Stimulated activated CD4-positive, alpha-beta T cell treated with anti-CD3 and anti-CD28 coated beads, Interleukin-1b, Interleukin-23, amount 100 ng/mL, for 24 hours (primary cell): Measurements from ENCODE around the gene BCAS3.
"Not testable (repeated sequence)": the region's sequence is repeated elsewhere in the genome, so short reads cannot be mapped to it uniquely, and the experiment has no call there.

Experiments
- DNase-seq, 4 experiments: peaks; one replicate each; pipeline ENCODE4 v3.0.0-alpha.2; 2020; ENCODE audit warnings: low read depth in 4 of 4, low spot score in 1 of 4

BCAS3 gene

DNA sequence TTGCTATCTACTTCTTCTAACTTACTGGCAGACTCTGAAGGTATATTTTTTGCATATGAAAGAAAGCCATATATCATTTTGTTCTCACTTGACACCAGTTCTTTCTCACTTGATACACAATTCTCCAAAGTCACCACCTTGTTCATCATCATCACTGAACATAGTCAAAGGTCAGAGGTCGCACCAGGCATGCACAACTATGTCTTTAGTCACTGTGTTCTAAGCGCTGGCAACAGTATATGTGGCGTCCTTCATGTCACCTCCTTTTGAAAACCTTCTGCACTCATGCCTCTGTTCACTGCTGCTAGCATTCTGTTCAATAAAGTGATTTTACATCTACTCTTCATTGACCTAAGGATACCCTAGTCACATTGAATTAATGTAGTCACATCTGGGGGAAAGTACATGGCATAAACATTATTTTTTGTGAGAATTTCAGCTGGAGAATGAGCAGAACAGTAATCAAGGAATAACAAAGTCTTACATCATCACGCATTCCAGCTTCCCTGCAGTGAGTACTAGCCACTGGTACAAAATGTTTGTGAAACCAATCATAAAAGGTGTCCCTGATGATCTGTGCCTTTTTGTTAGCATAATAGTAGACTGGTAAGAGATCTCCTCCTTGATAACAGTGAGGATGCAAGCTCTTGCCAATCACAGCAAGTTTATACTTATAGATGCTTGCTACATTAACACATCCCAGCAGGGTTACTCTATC lies 754.1 kb downstream of the BCAS3 start:
- no peak for DNase-seq

DNA sequence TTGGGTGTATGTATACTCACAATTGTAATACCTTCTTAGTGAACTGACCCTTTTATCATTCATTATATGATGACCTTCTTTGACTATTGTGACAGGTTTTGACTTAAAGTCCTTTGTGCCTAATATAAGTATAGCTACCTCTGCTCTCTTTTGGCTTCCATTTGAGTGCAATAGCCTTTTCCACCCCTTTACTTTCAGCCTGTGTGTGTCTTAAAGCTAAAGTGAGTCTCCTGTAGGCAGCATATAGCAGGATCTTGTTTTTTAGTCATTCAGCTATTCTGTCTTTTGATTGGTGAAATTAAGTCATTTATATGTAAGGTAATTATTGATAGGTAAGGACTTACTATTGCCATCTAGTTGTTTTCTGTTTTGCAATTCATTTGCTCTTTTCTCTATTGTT lies 758.6 kb downstream of the BCAS3 start:
- DNase-seq: no peak

DNA sequence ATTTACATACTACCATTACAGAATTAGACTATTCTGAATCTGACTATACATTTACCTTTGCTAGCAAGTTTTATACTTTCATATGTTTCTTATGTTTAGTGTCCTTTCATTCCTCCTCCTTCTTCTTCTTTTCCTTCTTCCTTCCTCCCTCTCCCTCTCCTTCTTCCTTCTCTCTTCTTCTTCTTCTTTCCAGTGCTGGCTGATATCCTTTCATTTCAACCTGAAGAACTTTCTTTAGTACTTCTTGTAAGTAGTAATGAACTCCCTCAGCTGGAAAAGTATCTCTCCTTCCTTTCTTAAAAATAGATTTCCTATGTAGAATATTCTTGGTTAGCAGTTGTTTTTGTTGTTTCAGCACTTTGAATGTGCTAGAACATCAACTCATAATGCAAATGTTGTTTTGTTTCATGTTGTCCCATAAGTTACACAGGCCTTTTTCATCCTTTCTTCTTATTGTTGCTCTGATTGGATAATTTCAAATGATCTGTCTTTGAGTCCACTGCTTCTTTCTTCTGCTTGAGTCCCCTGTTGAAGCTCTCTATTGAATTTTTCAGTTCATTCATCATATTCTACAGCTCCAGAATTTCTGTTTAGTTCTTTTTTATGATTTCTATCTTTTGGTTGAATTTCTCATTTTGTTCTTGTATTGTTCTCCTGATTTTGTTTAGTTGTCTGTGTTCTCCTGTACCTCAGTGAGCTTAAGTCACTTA lies 759.5 kb downstream of the BCAS3 start:
- no peak for DNase-seq

DNA sequence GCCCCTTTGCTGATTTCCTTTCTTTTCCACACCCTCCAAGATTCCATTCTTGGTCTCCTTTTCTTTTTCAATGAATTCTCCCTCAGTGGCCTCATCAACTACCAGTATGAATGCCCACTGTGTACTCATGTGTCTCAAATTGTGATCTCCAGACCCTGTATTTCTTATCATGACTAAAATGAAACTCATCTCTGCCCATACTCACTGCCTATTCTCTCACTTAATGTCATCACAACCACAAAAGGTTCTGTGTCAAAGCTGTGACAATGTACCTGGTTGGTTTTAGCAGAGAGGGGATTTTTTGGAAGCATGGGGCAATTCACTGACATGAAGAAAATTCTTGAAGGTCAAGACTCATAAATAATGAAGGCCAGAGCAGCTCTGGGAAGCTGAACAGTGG lies 763.0 kb downstream of the BCAS3 start:
- no peak for DNase-seq

DNA sequence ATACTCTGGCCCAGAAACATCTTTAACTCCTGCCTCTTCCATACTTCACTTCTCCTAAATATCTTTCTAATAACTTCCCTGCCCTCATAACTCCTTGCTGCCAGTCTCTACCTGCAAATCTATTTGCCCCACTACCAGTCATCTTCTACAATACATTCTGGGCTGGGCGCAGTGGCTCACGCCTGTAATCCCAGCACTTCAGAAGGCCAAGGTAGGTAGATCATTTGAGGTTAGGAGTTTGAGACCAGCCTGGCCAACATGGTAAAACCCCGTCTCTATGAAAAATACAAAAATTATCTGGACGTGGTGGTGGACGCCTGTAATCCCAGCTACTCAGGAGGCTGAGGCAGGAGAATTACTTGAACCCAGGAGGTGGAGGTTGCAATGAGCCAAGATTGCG lies 763.9 kb downstream of the BCAS3 start:
- not testable (repeated sequence) for DNase-seq

DNA sequence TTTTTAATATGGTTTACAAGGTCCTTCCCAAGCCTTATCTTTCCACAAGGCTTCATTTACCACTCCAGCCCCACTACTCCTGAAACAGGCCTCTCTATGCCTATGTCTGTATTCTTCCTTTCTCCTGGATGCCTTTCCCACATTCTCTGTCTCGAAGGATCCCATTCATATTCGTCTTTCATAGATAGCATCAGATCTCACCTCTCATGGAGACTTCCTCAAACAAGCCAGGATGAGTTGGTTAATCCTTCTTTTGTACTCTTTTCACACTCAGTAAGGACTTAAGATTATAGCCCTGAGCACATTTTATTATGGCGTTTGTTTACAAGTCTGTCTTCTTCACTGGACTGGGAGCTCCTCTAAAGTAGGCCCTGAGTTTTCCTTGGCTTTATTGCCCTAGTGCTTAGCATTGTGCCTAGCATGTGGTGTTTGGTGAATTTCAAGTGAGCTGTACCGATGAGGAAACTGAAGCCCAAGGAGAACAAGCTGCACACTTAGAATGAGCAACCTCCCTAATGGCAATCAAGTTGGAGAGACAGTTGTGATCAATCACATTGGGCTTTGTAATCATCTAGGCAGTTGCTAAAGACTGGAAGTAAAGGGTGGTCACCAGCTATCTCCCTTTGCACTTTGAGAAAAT lies 764.6 kb downstream of the BCAS3 start:
- DNase-seq: no peak
